IPS-18c (cell line): ENCODE results near the gene MS4A10.

Experiments
- H3K4me3 ChIP-seq: 2 replicates; pipeline ENCODE4 v1.7.0; 2013; ENCODE audit warnings: low read depth, mild to moderate bottlenecking, low read length, moderate library complexity; ENCODE audit not compliant: insufficient read depth
- H3K9me3 ChIP-seq: one replicate; pipeline ENCODE4 v1.6.1; 2013; ENCODE audit warnings: mild to moderate bottlenecking, low read length, moderate library complexity; ENCODE audit not compliant: control insufficient read depth, insufficient read depth

MS4A10 gene

DNA sequence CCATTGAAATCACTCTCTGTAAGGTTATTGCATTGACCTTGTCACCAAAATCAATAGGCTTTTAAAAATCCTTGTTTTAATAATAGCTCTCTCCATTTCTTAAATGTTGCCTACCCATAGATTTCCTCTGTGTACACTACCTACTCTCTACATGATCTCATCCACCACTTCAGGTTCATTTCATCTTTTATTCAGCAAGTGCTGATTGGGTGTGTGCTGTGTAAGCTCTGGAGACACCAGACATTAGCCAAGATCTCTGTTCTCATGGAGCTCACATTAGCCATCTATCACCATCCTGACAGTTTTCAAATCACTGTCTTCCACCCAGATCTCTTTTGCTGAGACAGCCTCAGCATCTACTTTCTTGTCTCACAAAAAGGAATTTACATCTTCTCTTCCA lies 4.4 kb upstream of the MS4A10 start:
- Histone ChIP-seq H3K4me3 (no peak overlapping the region), H3K9me3 (no peaks in the 10 kb centered on the region)

DNA sequence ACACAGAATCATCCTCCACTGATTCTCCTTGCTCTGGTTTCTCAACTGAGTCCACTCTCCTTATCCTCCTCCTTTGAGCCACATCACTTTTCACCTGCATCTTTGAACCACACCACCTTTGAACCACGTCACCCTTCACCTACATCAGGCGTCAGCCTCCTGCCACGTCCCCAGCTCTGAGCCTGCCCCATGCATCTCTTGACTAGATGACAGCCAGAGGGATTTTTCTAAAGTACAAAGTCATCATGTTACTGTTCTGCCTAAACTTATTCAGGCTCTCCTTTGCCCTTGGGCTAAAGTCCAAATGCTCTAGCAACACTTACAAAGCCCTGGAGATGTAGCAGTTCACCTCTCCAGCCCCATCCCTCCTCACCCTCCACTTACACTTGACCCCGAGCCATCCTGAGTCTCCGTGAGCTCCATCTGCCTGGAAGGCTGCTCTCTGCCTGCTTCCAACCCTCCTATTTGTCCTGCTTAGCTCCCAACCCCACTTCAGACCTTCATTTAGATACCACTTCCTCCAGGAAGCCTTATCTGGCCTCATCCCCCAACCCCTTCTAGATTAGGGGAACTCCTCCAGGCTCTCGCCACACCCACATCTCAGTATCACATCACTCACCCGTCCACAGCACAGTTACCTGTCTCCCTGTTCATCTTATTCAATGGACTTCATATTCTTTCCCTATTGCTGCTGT lies 3.7 kb upstream of the MS4A10 start:
- Histone ChIP-seq H3K9me3 (no peaks in the 10 kb centered on the region), H3K4me3 (no peak overlapping the region)

GRCh38 chr11:60781981-60782316 lies 3.2 kb upstream of the MS4A10 start:
- Histone ChIP-seq H3K9me3 (no peaks in the 10 kb centered on the region), H3K4me3 (no peak overlapping the region)

- Histone ChIP-seq H3K9me3 (no peaks in the 10 kb centered on the region), H3K4me3 (no peak overlapping the region)
These were observed 2.6 kb upstream of the MS4A10 start for GRCh38 chr11:60782393-60783140.

GRCh38 chr11:60783141-60783484 lies 2.0 kb upstream of the MS4A10 start:
- no peak overlapping the region for H3K4me3 ChIP-seq
- H3K9me3 ChIP-seq, result no peaks in the 10 kb centered on the region

DNA sequence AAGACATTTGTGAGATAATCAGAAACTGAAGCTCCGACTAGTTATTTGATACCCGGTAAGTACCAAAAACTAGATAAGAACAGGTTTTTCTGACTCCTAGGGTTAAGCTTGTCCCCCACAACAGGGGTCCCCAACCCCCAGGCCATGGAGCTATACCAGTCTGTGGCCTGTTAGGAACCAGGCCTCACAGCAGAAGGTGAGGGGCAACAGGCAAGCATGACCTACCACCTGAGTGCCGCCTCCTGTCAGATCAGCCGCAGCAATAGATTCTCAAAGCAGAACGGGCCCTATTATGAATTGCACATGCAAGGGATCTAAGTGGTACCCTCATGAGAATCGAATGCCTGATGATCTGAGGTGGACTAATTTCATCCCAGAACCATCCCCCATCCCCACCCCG lies 1.2 kb upstream of the MS4A10 start:
- H3K9me3 ChIP-seq, result no peaks in the 10 kb centered on the region

DNA sequence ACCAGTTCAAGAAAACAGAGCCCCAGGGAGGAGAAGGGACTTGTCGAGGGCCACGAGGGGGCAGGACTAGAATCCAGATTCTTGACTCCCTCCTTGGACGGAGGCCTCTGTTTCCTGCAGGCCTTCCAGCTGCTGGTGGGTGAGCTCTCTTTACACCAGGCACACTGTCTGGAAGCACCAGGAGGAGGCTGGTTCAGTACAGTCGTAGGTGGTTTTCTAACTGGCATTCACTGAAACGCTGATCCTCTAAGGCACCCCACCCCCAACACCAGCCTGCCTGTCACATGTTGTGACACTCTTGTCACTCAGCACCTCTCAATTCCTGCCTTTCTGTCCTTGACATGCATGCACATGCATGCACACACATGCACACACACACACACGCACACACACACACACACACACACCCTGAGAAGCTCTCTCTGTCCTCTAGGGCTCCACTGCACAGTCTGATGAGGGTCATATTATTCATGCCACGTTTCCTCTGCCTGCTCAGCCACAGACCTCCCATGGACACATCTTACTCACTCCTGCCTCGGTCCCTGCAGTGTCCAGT lies 751 bp downstream of the MS4A10 start:
- peaks cover 5% of the 10 kb centered on the region for H3K9me3 ChIP-seq
- H3K4me3 ChIP-seq, result no peak overlapping the region

More for the DNA sequence above, 1.2 kb upstream of the MS4A10 start:
- H3K4me3 ChIP-seq, result no peak overlapping the region

GRCh38 chr11:60786811-60787567 lies 1.9 kb downstream of the MS4A10 start:
- H3K4me3 ChIP-seq, result no peak overlapping the region
- H3K9me3 ChIP-seq, result peaks cover 13% of the 10 kb centered on the region

DNA sequence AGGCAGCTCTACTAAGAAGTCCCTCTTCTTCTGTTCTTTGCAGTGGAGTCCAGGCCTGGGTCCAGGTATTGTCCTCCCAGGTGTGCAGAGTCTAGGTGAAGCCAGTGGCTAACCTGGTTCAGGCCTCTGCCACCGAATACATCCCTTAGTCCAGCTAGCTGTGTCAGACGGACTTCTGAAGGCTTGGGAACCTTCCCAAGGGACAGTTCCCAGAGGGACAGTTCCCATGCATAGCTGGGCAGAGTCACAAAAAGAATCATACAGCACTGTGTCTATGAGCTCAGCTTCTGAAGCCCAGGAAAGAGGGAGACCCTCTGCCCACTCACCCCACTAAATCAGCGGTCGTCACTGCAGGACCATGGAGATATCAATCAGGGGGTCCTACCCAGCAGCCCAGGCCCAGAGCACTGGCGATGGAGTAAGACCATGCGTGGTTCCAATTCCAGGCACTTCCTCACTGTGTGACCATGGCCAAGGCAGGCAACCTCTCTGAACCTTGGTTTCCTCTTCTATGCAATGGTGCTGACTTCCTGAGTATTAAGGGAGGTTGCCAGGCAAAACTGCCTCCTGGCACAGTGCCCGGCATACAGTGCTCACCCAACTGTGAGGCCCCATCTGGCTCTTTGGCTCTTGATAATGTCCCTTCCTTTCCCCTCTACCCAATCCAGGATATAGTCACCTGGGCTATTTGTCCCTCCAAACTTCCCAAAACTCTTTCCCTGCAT lies 3.4 kb downstream of the MS4A10 start:
- Histone ChIP-seq H3K4me3 (no peak overlapping the region), H3K9me3 (peaks cover 13% of the 10 kb centered on the region)

DNA sequence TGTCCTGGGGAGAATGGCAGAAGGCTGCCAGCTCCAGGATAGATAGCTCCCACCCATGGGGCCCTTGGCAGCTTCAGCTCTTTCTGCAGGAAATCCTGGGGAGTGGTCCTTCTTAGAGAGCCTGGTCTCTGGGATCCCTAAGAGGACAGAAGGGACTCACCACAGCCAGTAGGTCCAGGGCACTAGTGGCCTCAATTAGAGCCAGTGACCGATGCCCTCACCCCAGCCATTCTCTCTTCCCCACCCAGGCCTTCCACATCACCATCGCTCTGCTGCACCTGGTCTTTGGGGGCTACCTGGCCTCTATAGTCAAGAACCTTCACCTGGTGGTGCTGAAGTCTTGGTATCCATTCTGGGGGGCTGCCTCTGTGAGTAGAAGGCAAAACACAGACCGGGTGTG lies 5.6 kb downstream of the MS4A10 start:
- Histone ChIP-seq H3K9me3 (peaks cover 13% of the 10 kb centered on the region), H3K4me3 (no peak overlapping the region)

DNA sequence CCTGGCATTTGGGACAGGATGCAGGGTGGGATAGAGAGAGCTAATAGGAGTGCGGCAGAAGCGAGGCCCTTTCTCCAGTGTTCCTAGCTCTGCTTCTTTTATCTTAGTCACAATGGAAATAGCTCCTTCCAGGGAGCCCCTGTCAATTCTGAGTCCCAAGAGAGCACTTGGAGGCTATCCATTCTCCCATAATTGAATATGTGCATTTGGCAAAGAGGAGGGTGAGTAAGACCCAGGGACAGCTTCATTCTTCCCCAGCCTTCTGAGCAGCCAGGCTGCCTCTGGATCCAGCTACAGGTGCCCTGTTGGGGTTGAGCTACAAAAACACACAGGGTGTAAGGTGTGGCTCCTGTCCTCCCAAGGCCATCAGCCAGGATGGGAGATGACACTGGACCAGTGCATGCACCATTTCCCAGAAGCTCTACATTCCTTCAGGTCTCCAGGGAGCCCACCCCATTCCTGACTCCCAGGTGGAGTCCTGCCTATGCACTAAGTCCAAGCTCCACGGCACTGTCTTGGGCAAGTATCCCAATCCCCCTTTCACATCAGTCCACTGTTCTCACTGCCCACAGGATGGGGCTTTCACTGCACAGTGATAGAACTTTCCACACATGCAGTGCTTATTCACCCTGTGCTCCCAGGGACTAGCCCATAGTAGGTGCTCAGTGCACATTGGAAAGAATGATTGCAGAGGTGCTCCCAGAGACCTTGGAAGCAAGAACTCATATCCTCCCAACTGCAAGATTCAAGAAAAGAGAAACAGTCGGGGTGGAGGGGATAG lies 6.2 kb downstream of the MS4A10 start:
- Histone ChIP-seq H3K9me3 (peaks cover 13% of the 10 kb centered on the region), H3K4me3 (no peak overlapping the region)

DNA sequence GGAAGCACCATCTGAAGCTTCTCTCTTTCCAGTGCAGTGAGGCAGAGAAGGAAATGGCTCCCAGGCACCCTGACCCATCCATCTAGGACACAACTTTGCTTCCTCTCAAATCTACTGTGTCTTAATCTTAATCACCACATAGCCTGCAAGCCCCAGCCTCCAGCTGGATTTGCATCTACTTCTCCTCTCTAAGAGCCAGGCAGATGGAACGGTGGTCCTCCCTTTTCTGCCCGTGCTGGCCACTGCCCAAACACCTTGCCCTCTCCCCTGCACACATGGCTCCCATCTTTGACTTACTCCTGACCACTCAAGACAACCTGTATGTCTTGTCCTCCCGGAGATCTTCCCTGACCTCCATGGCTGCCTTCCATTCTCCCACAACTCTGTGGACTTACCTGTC lies 7.4 kb downstream of the MS4A10 start:
- no peak overlapping the region for H3K4me3 ChIP-seq

GRCh38 chr11:60795291-60795690 lies 10.2 kb downstream of the MS4A10 start:
- Histone ChIP-seq H3K4me3 (no peak overlapping the region), H3K9me3 (peaks cover 11% of the 10 kb centered on the region)

More for the DNA sequence above, 7.4 kb downstream of the MS4A10 start:
- H3K9me3 ChIP-seq, result peaks cover 13% of the 10 kb centered on the region

DNA sequence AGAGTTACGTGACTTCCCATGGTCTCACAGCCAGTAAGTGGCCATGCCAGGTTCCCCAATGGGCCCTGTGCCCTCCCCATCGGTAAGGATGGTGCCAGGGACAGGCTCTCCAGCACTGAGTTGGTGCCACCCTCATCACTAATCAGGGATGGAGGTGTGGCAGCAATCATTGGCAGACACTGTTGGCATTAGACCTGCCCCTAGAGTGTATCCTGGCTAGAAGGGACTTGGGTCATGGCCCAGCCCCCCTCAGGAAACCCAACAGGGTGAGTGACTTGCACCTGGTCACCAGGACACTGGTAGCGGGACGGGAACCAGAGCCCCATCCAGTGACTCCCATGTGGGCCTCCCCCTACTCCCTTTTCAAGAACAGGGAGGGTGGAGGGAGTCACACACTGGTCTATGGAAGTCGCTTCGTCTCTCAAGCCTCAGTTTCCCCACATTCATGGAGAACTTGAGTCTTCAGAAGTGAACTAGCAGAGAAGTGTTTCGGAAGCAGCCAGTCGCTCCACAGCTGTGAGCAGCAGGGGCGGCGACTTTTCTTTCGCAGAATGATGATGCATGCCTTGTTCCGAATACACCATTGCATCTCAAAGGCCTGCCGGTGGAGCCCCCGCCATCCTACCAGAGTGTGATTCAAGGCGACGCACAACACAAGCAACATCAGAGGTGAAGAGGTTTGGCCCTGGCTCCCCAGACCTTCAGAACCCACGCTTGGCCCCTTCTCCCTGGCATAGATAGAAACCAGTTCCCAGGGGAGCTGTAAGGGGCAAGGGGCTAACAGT lies 12.9 kb downstream of the MS4A10 start:
- H3K4me3 ChIP-seq, result no peak overlapping the region
- H3K9me3 ChIP-seq, result no peaks in the 10 kb centered on the region

- no peak overlapping the region for H3K4me3 ChIP-seq
- no peaks in the 10 kb centered on the region for H3K9me3 ChIP-seq
These were observed 13.5 kb downstream of the MS4A10 start for GRCh38 chr11:60798631-60799030.

DNA sequence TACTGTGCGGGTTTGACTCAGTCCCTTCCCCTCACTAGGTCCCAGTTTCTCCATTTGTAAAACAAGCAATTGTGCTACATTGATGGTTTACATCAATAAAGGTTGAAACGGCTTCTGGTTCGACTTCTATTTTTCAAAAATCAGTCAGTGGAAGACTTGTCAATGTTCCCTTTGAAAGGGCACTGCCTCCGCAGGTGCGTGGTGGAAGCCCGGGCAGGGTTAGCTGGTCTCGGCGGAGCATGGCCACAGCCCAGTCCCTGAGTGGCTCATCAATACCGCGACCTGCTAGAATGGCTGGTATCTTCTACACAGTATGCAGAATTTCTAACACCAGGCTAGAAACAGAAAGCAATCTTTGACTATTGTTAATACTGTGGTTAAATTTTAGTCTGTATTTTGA lies 16.1 kb downstream of the MS4A10 start:
- Histone ChIP-seq H3K4me3 (no peak overlapping the region), H3K9me3 (no peaks in the 10 kb centered on the region)
